HepG2 (cell line): ENCODE results near the gene ANGPTL5. TPM values are rescaled to one million over a fixed set of nuclear protein-coding genes. Genes with fewer than 3 reads are reported as not detected.

Experiments used
- FOXA1 ChIP-seq, 2 experiments: fragments of 450-650 bp in 1 of 2; sonication (generic) in 1 of 2; formaldehyde crosslinking in 1 of 2; IDR thresholded peaks; 2 replicates each; pipeline versions ENCODE4 v1.4.0 to v1.6.1; 2016 to 2020; ENCODE audit warnings: missing genetic modification reagents in 1 of 2
- FOXP4 ChIP-seq: sonication (generic); formaldehyde crosslinking; IDR thresholded peaks from 2 replicates; pipeline ENCODE4 v1.4.0; 2020; ENCODE audit warnings: missing genetic modification reagents
- GATAD2A ChIP-seq: IDR thresholded peaks from 2 replicates; pipeline ENCODE4 v1.6.1; 2016
- HDAC2 ChIP-seq: sonication (generic); formaldehyde crosslinking; IDR thresholded peaks from 2 replicates; pipeline ENCODE4 v1.4.0; 2020; ENCODE audit warnings: missing genetic modification reagents
- IRF1 ChIP-seq: sonication (generic); formaldehyde crosslinking; IDR thresholded peaks from 2 replicates; pipeline ENCODE4 v1.4.0; 2020; ENCODE audit warnings: low read depth, mild to moderate bottlenecking, missing genetic modification reagents
- MBD4 ChIP-seq: IDR thresholded peaks from 2 replicates; pipeline ENCODE4 v1.6.1; 2012; ENCODE audit warnings: low read length, inconsistent platforms, borderline replicate concordance
- ZNF274 ChIP-seq: sonication (generic); formaldehyde crosslinking; IDR thresholded peaks from 2 replicates; pipeline ENCODE4 v1.5.1; 2020; ENCODE audit warnings: mild to moderate bottlenecking, missing genetic modification reagents
- ZNF333 ChIP-seq: sonication (generic); formaldehyde crosslinking; IDR thresholded peaks from 2 replicates; pipeline ENCODE4 v1.4.0; 2020; ENCODE audit warnings: mild to moderate bottlenecking, missing genetic modification reagents, borderline replicate concordance
- ZNF414 ChIP-seq: sonication (generic); formaldehyde crosslinking; IDR thresholded peaks from 2 replicates; pipeline ENCODE4 v1.5.0; 2020; ENCODE audit warnings: missing genetic modification reagents
- ZNF619 ChIP-seq: sonication (generic); formaldehyde crosslinking; IDR thresholded peaks from 2 replicates; pipeline ENCODE4 v1.4.0; 2020; ENCODE audit warnings: mild to moderate bottlenecking, missing genetic modification reagents
- ZNF850 ChIP-seq: sonication (generic); formaldehyde crosslinking; conservative IDR thresholded peaks from 2 replicates; pipeline ENCODE4 v1.9.0; 2021; ENCODE audit warnings: mild to moderate bottlenecking, missing genetic modification reagents
- ZNF879 ChIP-seq: sonication (generic); formaldehyde crosslinking; IDR thresholded peaks from 2 replicates; pipeline ENCODE4 v1.8.1; 2023; ENCODE audit warnings: missing genetic modification reagents
- polyA plus RNA-seq, 8 experiments: library from polyadenylated mRNA; depleted of rRNA in 3 of 8; stranded (reverse) in 7 of 8; unstranded in 1 of 8; fragments of >200 nt; fragmentation: Illumina TruSeq in 4 of 8; extraction: Trizol in 4 of 8; gene quantifications; 2 replicates each; pipeline versions ENCODE4 v1.2.1 to v1.2.3, GENCODE V29; 2011 to 2016; ENCODE audit warnings: low read depth in 4 of 8, missing spikeins in 1 of 8, mixed read lengths in 1 of 8; ENCODE audit not compliant: insufficient read depth in 1 of 8
- total RNA-seq, 5 experiments: library from RNA; depleted of rRNA; stranded (reverse); fragments of >200 nt; fragmentation: Illumina TruSeq; extraction: Trizol; gene quantifications; 2 replicates each; pipeline ENCODE4 v1.2.3, GENCODE V29; 2016; ENCODE audit warnings: low read depth in 1 of 5
- TF ChIP-seq, protein P1 (sequence below): sonication (generic); formaldehyde crosslinking; IDR thresholded peaks from 2 replicates; pipeline ENCODE4 v1.5.1; 2020; ENCODE audit warnings: mild to moderate bottlenecking, missing genetic modification reagents, borderline replicate concordance
- TF ChIP-seq, protein P2 (sequence below): sonication (generic); formaldehyde crosslinking; IDR thresholded peaks from 2 replicates; pipeline ENCODE4 v1.5.0; 2020; ENCODE audit warnings: mild to moderate bottlenecking, low read depth, missing genetic modification reagents, borderline replicate concordance
- TF ChIP-seq, protein P3 (sequence below): fragments of 450-650 bp; IDR thresholded peaks from 2 replicates; pipeline ENCODE4 v1.6.1; 2017
- TF ChIP-seq, protein P4 (sequence below): sonication (generic); formaldehyde crosslinking; IDR thresholded peaks from 2 replicates; pipeline ENCODE4 v1.8.0; 2022; ENCODE audit warnings: low read depth, missing genetic modification reagents

Gene ANGPTL5
- total and polyA plus RNA-seq, 2 of the 13 experiments (the other 11 are each of a cell fraction or from before 2014, with no cell fraction given), result not detected

- TF ChIP-seq, protein P1, sequence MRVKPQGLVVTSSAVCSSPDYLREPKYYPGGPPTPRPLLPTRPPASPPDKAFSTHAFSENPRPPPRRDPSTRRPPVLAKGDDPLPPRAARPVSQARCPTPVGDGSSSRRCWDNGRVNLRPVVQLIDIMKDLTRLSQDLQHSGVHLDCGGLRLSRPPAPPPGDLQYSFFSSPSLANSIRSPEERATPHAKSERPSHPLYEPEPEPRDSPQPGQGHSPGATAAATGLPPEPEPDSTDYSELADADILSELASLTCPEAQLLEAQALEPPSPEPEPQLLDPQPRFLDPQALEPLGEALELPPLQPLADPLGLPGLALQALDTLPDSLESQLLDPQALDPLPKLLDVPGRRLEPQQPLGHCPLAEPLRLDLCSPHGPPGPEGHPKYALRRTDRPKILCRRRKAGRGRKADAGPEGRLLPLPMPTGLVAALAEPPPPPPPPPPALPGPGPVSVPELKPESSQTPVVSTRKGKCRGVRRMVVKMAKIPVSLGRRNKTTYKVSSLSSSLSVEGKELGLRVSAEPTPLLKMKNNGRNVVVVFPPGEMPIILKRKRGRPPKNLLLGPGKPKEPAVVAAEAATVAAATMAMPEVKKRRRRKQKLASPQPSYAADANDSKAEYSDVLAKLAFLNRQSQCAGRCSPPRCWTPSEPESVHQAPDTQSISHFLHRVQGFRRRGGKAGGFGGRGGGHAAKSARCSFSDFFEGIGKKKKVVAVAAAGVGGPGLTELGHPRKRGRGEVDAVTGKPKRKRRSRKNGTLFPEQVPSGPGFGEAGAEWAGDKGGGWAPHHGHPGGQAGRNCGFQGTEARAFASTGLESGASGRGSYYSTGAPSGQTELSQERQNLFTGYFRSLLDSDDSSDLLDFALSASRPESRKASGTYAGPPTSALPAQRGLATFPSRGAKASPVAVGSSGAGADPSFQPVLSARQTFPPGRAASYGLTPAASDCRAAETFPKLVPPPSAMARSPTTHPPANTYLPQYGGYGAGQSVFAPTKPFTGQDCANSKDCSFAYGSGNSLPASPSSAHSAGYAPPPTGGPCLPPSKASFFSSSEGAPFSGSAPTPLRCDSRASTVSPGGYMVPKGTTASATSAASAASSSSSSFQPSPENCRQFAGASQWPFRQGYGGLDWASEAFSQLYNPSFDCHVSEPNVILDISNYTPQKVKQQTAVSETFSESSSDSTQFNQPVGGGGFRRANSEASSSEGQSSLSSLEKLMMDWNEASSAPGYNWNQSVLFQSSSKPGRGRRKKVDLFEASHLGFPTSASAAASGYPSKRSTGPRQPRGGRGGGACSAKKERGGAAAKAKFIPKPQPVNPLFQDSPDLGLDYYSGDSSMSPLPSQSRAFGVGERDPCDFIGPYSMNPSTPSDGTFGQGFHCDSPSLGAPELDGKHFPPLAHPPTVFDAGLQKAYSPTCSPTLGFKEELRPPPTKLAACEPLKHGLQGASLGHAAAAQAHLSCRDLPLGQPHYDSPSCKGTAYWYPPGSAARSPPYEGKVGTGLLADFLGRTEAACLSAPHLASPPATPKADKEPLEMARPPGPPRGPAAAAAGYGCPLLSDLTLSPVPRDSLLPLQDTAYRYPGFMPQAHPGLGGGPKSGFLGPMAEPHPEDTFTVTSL (CRISPR knock-in tag), result peak; percentile 85
- TF ChIP-seq FOXA1 (IDR thresholded peaks at IDR 0.05) (no peak), FOXA1 (CRISPR knock-in tag; IDR thresholded peaks at IDR 0.05) (no peak; the same call in 1 of the 2 replicates), GATAD2A (CRISPR knock-in tag) (peak; percentile 93), ZNF619 (CRISPR knock-in tag) (no peak), ZNF333 (no peak), IRF1 (no peak), MBD4 (no peak), ZNF414 (CRISPR knock-in tag) (no peak), ZNF879 (CRISPR knock-in tag) (no peak), ZNF850 (CRISPR knock-in tag) (no peak), HDAC2 (CRISPR knock-in tag) (peak; percentile 83), ZNF274 (CRISPR knock-in tag) (no peak), FOXP4 (CRISPR knock-in tag) (peak; percentile 56)
- TF ChIP-seq, protein P2, sequence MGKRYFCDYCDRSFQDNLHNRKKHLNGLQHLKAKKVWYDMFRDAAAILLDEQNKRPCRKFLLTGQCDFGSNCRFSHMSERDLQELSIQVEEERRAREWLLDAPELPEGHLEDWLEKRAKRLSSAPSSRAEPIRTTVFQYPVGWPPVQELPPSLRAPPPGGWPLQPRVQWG (CRISPR knock-in tag), result no peak
- TF ChIP-seq, protein P3, sequence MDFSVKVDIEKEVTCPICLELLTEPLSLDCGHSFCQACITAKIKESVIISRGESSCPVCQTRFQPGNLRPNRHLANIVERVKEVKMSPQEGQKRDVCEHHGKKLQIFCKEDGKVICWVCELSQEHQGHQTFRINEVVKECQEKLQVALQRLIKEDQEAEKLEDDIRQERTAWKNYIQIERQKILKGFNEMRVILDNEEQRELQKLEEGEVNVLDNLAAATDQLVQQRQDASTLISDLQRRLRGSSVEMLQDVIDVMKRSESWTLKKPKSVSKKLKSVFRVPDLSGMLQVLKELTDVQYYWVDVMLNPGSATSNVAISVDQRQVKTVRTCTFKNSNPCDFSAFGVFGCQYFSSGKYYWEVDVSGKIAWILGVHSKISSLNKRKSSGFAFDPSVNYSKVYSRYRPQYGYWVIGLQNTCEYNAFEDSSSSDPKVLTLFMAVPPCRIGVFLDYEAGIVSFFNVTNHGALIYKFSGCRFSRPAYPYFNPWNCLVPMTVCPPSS, result no peak
- TF ChIP-seq, protein P4, sequence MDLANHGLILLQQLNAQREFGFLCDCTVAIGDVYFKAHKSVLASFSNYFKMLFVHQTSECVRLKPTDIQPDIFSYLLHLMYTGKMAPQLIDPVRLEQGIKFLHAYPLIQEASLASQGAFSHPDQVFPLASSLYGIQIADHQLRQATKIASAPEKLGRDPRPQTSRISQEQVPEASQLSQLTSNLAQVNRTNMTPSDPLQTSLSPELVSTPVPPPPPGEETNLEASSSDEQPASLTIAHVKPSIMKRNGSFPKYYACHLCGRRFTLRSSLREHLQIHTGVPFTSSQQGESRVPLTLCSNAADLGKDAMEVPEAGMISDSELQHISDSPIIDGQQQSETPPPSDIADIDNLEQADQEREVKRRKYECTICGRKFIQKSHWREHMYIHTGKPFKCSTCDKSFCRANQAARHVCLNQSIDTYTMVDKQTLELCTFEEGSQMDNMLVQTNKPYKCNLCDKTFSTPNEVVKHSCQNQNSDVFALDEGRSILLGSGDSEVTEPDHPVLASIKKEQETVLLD (CRISPR knock-in tag), result no peak
Measured at GRCh38 chr11:101866619-101867491, 49.5 kb downstream of the ANGPTL5 start (continued).
